Ammon's horn (tissue), 1 donor: Measurements from ENCODE around the gene ANKRD18B.
"Not testable (repeated sequence)": the region's sequence is repeated elsewhere in the genome, so short reads cannot be mapped to it uniquely, and the experiment has no call there.

Experiments
- DNase-seq: peaks from one replicate; pipeline ENCODE4 v3.0.0-alpha.2; 2016; ENCODE audit warnings: low spot score

The ANKRD18B gene

DNA sequence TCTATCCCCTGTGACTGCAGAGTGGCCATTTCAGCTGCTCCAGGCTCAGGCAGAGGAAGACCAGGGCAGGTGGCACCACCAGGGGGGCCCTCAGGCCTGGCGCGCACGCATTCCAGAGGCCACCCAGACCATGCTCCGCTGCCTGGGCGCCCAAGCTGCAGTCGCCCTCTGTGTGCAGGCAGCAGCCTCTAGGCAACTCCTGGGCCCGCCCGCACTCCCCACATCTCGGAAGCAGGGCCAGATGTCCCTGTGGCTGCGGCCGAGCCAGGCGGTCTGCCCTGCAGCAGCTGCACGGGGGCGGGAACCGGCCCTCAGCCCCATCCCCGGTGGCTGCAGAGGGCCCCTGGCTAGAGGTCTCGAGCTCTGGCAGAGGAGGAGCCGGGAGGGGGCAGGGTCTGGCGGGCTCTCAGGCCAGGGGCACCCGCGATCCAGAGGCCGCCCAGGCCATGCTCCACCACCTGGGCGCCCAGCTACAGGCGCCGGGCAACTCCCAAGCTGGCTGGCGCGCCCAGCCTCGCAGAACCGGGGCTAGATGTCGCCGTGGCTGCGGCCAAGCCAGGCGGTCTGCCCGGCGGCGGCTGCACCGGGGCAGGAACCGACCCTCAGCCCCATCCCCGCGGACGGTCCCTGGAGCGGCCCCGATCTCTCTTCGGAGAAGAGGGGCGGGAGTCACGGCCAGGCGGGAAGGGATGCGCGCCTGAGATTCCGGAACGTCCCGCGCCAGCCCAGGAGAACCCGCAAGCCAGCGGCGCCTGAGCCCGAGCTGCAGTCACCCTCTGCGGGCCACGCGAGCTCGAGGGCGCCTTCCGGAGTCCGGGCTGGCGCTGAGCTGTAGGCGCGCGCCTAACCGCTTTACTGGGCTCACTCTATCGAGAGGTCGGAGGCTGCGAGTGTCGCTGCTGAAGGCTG is at the start of gene ANKRD18B:
Gene ANKRD18B, plus strand, starts transcription at position 855 of the 909 bp plus-strand sequence. CDS start 239 bp downstream, outside the sequence.
- DNase-seq: peak; percentile 39

DNA sequence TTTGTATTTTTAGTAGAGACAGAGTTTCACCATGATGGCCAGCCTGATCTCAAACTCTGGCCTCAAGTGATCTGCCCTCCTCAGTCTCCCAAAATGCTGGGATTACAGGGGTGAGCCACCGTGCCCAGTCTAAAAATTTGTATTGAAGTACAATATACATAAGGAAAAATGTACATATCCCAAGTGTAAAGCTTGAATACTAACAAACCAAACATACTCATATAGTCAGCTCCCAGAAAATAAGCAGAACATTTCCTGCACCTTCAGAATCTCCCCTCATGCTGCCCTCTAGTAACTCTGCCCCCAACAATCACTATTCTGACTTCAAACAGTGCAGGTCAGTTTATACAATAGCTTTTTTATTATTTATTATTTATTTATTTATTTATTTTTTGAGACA is 48.7 kb upstream of the ANKRD18B start:
- no peak for DNase-seq

DNA sequence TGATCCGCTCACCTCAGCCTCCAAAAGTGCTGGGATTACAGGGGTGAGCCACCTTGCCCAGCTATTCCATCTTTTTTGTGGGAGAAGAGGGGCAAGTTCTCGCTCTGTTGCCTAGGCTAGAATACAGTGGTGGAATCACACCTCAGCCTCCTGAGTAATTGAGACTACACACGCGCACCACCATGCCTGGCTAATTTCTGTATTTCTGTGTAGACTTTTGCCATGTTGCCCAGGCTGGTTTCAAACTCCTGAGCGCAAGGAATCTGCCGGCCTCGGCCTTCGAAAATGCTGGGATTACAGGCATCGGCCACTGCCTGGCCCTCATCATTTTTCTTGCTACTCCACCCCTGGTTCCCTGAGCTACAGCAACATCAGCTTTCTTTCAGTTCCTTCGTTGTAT is 47.5 kb upstream of the ANKRD18B start:
- no peak for DNase-seq

DNA sequence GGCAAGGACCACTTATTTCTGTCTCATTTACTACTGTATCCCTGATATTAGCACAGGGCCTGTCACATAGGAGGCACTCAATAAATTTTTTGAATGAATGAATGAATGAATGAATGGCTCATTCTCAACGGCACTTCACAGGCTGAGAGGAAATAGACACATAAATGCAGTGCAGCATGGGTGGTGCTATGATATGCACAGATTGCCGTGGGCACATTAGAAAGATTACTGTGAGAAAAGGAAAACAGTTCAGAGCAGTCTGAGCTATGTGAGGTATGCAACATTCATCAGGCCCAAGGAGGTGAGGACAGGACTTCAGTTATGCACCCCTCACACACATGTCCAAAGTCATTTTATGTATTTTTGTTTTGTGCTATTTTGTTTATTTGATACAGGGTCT is 43.9 kb upstream of the ANKRD18B start:
- DNase-seq: no peak

DNA sequence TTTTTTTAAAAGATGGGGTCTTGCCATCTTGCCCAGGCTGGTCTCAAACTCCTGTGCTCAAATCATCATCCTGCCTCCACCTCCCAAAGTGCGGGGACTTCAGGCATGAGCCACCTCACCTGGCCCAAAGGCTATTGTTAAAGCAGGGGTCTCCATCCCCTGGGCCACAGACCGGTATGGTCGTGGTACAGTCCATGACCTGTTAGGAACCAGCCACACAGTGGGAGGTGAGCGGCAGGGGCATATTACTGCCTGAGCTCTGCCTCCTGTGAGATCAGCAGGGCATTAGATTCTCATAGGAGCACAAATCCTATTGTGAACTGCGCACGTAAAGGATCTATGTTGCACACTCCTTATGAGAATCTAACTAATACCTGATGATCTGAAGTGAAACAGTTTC is 43.1 kb upstream of the ANKRD18B start:
- DNase-seq: no peak

DNA sequence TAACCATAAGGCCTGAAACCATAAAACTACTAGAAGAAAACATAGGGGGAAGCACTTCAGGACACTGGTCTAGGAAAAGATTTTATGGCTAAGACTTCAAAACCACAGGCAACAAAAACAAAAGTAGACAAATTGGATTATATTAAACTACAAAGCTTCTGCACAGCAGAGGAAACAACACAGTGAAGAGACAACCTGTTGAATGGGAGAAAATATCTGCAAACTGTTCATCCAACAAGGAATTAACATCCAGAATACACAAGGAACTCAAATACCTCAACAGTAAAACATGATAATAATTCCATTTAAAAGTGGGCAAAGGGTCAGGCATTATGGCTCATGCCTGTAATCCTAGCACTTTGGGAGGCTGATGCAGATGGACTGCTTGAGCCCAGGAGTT is 38.7 kb upstream of the ANKRD18B start:
- DNase-seq: not testable (repeated sequence)

DNA sequence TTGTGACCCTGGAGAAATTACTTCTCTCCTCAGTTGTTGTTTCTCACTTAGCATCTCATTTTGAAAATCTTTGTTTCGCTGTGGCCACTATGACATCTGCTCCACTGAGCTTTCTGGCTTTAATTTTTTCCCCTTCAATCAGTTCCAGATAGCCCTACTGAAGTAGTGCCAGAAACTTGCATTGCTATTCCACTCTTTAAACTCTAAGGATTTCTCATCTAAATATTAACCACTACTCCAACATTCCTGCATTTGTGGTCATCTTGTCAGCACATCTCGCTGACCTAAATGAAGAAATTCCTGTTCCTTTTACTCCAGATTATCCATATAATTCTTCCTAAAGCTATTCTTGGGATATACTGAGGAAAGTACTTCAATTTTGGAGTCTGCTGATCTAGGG is 35.0 kb upstream of the ANKRD18B start:
- DNase-seq: no peak

DNA sequence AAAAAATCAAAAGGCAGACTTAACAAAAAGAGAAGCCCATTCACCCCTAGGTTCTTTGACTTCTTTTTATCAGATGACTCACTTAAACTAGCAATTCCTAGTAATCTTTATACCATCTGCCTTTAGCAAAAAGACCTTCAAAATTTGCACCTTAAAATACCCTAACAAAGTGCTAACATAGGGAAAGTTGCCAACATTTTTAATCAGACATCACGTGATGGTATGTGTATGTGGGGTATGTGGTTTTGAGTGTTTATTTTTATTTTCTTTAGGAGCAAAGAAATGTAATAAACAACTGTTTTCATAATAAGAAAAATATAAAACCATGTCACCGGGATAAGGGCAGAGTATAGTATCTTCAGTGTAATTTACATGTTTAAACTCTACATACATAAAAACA is 30.2 kb upstream of the ANKRD18B start:
- not testable (repeated sequence) for DNase-seq

DNA sequence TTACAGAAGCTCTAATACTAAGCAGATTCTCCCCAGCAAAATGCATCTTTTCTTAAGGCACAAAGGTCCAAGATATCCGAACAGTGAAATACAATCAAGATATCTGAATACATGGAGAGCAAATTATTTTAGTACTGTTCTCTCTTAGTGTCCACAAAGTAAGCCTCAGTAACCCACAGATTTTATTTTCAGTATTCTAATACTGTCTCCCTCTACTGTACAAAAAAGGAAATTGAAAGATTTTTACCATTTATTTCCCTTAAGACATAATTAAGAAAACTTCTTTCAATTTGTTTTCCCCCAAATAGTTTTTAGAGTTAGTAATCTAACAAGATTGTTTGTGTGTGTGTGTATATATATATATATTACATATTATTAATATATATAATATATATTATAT is 25.7 kb upstream of the ANKRD18B start:
- no peak for DNase-seq

DNA sequence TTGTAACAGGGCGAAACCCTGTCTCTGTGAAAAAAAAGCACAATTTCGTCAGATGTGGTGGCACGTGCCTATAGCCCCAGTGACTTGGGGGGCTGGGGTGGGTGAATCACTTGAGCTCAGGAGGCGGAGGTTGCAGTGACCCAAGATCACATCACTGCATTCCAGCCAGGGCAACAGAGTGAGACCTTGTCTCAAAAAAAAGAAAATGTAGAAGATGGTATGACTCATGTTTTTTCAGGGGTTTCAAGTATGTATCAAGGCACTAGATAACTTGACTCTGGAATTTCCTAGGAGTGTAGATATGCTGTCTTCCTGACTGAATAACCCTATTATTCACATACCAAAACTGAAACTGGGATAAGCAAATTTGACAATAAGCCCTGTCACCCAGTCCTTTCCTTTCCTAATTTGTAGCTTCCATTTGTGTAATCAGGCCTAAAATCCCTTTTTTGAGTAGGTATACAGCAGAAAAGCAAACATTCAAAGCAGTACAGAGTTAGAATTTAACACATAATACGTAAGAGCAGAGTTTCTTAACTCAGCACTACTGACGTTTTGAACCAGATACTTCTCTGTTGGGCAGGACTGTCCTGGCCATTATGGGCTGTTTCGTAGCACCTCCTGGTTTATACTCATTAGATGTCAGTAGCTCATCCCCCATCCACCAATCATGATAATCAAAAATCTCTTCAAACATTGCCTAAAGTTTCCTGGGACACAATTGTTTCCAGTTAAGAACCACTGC is 17.3 kb upstream of the ANKRD18B start:
- DNase-seq: no peak

DNA sequence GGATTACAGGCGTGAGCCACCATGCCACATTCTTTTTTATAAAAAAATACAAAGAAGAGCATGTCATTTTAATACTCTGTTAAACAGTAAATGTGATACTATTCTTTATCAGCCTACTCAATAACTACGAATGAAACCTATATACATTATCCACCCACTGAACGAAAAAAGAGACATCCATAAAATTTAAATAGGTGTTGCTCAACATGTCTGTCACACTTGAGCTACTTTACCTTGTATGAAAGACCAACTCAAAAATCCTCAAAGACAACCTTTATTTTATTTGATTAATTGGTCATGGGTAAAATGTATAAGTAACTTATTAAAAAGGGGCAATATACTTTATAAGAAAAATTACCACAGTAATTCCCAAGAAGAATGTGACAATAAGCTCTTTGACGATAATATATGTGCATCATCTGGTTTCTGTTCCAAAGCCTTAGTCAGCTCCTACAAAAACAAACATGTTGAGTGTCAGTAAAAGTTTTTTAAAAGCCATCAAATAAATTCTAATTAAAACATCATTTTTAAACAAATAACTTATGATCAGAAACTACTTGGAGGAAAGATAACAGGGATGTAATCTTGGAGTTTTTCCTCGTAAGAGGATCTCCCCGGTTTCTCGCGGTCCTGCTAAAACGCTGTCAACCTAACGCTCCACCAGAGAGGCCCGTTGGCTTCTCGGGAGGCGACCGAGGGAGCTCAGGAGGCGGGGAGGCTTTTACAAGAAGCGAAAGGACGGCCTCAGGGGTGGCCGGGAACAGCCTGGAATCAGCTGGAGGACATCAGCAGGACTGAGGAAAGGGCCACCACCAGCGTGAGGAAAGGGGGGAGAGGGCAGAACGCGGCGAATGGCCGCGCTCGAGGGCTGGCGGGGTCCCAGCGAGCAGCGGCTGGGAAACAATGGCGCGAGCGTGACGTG is 13.5 kb upstream of the ANKRD18B start:
- DNase-seq: peak; percentile 74

DNA sequence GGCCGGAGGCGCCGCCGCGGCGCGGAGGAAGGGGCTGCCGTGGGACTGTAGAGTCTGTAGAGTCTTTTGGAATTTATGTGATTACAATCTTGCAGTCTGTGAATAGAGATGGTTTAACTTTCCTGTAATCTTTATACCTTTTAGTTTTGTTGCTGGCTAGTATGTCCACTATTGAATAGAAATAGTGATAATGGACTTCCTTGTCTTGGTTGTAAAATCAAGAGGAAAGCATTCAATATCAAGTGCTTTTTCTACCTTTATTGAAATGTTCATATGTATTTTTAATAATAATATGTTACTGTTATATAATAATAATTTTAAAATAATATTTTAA is 12.9 kb upstream of the ANKRD18B start:
- DNase-seq: not testable (repeated sequence)

DNA sequence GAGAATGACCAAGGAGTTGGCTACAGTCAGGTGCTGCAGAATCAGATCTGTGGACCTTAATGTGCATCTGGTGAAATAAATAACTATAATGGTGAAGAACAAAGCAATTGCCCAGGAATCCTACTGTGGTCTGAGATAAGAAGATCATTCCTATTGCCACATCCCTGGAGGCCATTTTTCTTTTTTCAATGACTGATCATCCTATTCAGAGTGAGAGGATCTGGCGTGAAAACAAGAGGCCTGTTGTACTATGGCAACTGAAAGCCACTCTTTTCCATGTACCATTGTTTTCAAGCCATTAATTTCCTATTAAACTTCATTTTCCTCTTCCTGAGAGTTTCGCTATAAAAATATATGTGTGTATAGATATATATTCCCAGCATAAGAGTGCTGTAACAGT is 11.5 kb upstream of the ANKRD18B start:
- DNase-seq: peak; percentile 10

DNA sequence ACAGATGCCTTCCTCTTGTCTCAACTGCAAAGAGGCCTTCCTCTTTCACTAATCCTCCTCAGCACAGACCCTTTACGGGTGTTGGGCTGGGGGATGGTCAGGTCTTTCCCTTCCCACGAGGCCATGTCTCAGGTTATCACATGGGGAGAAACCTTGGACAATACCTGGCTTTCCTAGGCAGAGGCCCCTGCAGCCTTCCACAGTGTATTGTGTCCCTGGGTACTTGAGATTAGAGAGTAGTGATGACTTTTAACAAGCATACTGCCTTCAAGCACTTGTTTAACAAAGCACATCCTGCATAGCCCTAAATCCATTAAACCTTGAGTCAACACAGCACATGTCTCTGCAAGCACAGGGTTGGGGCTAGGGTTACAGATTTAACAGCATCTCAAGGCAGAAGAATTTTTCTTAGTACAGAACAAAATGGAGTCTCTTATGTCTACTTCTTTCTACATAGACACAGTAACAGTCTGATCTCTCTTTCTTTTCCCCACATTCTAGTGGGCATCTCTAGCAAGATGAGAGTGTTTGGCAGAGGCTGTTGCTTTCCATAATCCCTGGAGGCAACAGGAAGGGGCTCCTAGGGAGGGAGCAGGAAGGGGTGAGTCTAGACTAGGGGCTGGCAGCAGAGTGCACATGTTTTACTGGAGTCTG is 8.6 kb upstream of the ANKRD18B start:
- DNase-seq: not testable (repeated sequence)

- DNase-seq: not testable (repeated sequence)
Measured at GRCh38 chr9:33516397-33516796, 7.7 kb upstream of the ANKRD18B start.

DNA sequence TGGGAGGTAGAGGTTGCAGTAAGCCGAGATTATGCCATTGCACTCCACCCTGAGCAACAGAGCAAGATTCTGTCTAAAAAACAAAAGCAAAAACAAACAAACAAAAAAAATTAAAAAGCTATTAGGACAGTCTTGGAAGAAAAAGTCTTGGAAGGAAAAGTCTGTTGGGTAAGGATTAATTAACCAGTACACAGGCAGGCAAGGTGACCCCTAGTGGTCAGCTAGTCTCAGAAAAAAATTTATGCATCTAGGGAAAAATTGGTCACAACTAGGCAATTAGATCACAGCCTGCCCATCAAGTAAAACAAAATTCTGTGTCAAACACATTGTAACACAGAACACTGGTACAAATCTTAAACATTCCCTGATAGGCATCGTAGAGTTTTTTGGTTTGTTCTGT is 6.7 kb upstream of the ANKRD18B start:
- peak; percentile 39 for DNase-seq

DNA sequence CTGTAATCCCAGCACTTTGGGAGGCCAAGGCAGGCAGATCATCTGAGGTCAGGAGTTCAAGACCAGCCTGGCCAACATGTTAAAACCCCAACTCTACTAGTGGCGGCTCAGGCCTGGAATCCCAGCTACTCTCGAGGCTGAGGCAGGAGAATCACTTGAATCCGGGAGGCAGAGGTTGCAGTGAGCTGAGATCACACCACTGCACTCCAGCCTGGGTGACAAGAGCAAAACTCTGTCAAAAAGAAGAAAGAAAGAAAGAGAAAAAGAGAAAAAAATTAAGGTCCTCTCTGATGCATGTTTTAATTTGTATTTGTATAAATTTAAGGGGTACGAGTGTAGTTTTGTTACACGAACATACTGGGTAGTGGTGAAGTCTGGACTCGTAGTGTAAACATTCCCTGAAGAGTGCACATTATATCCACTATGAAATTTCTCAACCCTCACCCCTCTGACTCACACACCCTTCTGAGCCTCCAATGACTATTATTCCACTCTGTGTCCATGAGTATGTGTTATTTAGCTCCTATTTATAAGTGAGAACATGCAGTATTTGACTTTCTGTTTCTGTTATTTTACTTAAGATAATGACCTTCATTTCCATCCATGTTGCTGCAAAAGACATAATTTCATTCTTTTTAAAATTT is 6.0 kb upstream of the ANKRD18B start:
- DNase-seq: not testable (repeated sequence)

GRCh38 chr9:33521861-33522260 is 2.2 kb upstream of the ANKRD18B start:
- DNase-seq: peak; percentile 39

- no peak for DNase-seq
Measured at GRCh38 chr9:33524306-33524947, 376 bp downstream of the ANKRD18B start.

DNA sequence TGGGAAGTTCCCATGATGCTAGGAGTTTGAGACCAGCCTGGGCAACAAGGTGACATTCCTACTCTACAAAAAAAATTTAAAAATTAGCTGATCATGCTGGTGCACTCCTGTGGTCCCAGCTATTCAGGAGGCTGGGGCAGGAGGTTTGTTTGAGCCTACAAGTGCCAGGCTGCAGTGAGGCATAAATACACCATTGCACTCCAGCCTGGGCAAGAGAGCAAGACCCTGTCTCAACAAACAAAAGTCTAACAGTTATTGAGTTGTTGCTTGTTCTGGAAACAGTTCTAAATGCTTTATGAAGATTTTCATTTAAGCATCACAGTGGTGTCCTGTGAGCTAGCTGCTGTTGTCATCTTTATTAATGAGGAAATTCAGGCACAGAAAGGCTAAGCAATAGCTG is 4.0 kb downstream of the ANKRD18B start:
- not testable (repeated sequence) for DNase-seq

DNA sequence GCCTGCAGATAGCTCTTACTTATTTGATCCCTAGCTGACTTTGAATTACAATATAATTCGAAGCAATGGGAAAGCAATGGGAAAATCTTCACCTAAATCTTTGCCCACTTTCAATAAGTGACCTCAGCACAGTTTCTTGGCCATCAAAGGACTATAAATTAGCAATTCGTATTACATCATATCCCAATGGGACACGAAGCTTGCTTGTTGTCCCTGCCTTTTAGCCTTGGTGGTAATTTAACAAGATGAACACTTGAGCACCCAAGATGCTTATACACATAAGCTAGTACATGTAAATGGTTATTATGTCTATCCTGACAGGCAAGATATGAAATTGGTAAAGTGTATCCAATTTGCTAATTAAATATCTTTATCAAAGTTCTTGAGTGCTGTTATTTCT is 9.9 kb downstream of the ANKRD18B start:
- not testable (repeated sequence) for DNase-seq
